ENCODE measurements around the gene MYO9B.
A peak's percentile ranks its signal among the peaks of the same experiment; 100 is the strongest.

Gene MYO9B

DNA sequence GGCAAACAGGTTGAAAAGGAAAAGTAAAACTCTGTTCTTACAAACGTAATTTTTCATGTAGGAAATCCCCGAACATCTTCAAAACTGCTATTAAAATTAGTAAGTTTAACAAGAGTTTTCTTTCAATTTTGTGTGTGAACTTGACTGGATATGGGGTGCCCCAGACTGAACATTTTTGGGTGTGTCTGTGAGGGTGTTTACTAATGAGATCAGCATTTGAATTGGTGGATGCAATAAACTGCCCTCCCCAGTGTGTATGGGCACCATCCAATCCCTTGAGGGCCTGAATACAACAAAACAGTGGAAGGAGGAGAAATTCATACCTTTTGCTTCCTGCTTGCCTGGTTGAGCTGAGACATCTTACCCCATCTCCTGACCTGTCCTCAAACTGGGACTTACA lies 12.1 kb upstream of the MYO9B start:
- DNase-seq = no peak

GRCh38 chr19:17069193-17069592 lies 6.4 kb upstream of the MYO9B start:
- DNase-seq = no peak

DNA sequence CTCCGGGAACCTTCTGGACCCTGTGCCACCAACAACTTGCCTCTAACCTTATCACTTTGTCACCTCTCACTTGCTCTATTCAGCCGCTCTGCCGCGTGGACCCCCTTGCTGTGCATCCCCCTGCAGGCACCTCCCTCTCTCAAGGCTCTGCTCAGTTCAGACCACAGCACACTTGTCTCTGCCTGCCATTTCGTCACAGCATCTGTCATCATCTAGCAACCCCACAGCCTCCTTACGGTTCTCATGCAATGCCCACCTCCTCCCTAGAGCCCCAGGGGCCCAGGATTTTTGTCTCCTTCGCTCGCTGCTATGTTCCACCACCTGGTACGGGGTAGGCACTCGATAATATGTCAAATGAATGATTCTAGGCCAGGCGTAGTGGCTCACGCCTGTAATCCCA lies 5.2 kb upstream of the MYO9B start:
- DNase-seq = no peak

- no peak for DNase-seq
Measured at GRCh38 chr19:17070912-17071311, 4.7 kb upstream of the MYO9B start.

GRCh38 chr19:17073869-17074633 lies 1.5 kb upstream of the MYO9B start:
- no peak for DNase-seq

DNA sequence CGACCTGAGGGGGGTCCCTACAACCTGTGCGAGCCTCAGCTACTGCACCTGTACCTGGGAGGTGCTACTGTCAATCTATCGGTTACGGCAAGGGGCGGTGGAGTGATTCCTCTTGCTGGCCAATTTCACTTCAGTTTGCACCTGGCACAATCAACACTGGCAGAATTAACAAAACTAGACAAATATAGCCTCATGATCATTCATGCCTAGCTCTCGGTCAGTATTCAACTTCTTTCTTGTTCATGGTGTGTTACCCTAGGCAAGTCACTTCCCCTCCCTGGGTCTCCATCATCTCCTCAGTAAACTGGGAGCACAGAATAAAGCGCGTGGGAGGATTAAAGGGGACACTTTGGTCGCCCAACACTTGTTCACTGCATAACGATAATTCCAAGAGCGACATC lies 943 bp upstream of the MYO9B start:
- no peak for DNase-seq

- peak; percentile 25 to 36 for DNase-seq
Measured at GRCh38 chr19:17075864-17076542, 426 bp downstream of the MYO9B start.

- DNase-seq = no peak
Measured at GRCh38 chr19:17076543-17076991, 990 bp downstream of the MYO9B start.

DNA sequence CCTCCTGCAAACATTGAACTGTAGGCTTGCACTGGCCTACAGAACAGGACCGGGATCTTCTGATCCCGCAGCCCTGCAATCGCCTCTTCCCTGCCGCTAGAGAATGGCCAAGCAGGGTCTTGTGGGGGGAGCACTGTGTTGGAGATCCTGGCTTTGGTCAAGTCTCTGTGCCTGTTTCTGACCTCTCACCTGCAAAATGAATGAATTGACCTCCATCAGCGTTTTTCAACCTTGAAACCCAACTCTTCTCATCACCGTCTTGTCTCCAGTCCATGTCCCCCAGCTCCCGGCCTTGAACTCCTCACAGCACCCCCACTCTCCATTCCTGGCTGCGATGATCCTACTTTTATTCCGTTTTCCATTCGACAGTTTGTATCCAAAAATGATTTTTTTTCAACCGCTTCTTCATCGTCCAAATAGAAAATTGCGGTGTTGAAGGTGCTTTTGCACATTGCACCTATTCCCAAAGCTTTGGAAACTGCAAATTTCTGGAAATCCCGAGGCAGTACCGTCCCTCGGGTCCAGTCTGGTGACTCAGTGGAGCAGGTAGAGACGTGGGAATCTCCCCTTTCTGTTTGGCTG lies 2.0 kb downstream of the MYO9B start:
- DNase-seq = no peak

DNA sequence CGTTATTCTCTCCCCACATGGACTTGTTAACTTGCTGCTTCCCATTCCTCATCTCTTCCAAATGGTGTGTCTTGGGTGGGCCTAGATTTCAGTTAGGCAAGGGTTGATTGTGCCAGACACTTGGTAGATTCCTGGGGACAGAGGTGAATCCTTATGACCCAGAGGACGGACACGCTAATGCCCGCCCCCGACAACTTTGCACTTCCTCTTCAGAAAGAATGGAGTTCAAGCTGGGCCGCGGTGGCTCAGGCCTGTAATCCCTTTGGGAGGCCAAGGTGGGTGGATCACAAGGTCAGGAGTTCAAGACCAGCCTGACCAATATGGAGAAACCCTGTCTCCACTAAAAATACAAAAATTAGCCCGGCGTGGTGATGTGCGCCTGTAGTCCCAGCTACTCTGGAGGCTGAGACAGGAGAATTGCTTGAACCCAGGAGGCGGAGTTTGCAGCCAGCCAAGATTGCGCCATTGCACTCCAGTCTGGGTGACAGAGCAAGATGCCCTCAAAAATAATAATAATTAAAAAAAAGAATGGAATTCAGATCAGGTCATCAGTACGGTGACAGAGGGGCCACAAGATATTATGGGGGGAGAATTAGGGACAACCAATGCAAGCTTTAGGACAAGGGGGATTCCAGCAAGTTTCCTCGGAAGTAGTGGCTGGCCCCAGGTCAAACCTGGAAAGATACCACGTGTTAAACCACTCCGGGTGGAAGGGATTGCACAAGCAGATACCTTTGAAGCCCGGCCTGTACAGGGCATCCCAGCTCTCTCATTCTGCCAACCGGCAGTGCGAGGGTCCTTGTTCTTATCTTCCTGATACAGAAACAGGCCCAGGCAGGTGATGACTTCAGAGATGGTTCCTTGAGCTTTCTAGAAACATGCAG lies 2.7 kb downstream of the MYO9B start:
- DNase-seq = no peak

DNA sequence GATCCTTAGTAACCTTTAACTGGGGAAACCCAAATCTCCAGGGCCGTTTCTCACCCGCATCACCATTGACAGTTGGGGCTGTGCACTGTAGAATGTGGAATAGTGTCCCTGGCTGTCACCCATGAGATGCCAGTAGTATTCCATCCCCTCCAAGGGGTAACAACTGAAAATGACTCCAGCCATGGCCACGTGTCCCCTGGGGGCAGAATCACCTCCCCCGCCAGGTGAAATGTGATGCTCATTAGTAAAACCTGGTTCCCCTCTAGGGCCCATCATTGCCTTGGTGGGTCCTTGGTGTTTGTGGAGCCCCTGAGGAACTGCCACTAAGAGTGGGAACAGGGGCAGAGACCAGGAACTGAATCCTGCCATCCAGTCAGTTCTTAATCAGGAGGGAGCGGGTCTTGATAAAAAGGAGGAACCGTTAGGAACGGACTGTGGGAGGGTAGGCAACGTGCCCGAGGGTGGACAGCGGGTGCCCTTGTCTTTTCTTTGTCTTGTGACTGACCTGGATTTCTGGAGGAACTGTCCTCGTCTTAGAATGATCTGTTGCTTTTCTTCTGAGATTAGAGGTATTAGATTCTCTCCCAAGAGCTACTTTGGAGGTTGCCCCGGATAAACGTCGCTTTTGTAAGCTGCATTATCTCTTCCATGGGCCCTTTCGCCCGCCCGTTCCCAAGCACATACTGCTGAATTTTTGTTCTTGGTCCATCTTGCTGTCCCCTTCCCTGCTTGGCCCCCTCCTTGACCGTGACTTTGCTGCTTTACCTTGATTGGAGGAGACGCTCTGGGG lies 3.5 kb downstream of the MYO9B start:
- no peak for DNase-seq

DNA sequence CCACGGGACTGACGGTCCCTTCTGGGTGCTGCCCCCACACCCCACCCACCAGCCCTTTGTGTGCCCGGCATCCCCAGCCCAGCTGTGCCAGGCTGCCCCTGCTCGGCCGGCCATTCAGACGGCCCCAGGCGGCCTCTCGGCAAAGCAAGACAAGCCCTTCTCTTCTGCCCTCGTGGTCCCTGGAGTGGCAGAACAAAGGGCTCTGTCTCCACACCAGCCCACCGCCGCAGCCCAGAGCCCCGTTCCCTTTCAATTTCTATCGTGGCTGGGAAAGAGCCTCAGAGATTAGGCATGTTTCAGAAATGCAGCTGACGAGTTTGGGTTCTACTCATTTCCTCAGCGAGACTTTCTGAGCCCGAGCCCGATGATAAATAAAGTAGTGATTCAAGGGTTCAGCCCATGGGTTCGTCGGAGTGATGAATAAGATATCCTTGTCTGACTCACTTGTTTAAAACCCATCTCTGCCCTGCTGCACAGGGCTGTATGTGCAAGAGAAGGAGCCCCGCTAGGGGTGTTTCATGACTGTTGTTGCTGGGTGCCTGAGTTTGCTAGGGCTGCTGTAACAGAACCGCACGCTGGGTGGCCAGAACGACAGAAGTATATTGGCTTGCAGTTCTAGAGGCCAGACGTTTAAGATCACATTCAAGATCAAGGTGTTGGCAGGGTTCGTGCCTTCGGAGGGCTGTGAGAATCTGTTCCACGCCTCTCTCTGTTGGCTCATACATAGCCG lies 4.3 kb downstream of the MYO9B start:
- peak; percentile 61 to 70 for DNase-seq

DNA sequence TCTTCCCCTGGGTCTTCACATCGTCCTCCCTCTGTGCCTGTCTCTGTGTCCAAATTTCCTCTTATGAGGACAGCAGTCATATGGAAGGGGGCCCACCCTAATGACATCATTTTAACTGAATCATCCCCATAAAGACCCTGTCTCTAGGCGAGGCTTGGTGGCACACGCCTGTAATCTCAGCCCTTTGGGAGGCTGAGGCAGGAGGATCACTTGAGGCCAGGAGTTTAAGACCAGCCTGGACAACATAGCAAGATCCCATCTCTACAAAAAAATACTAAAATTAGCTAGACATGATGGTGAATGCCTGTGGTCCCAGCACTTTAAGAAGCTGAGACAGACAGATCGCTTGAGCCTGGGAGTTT lies 4.8 kb downstream of the MYO9B start:
- DNase-seq = no peak

DNA sequence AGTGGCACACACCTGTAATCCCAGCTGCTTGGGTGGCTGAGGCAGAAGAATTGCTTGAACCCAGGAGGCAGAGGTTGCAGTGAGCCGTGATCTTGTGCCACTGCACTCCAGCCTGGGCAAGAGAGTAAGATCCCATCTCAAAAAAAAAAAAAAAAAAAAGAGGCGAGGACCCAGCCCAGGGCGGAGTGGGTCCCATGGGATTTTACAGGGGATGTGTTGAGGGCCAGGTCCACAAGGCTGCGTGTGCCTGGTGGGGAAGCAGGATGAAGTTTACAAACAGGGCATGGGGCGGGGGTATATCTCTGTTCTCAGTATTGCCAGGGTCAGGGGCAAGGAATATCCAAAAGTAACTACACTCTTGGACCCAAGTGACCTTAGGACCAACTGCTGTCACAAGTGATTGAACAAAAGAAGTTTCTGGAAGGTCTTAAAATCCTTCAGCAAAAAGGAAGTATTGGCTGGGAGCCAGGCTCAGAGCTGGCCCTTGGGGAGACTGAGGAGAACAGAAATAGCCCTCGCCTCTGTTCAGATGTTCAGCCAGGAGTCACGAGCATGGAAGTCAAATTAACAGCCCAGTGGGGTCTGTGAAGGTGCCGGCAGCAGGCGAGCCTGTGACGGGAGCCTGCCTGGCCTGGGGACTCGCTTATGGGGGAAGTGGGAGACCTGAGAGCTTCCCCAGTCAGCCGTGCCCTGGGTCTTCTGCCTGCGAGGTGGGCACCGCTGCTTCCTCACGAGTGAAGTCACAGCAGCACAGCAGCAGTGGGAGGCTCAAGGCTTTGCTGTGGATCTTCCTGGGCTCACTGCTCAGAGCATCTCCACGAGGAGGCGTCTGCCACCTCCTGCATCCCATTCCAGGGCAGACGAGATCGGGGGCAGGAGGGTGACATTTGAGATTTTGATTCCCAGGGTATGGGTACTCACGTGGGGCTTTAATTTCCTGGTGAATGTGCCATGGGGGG lies 6.4 kb downstream of the MYO9B start:
- no peak for DNase-seq

DNA sequence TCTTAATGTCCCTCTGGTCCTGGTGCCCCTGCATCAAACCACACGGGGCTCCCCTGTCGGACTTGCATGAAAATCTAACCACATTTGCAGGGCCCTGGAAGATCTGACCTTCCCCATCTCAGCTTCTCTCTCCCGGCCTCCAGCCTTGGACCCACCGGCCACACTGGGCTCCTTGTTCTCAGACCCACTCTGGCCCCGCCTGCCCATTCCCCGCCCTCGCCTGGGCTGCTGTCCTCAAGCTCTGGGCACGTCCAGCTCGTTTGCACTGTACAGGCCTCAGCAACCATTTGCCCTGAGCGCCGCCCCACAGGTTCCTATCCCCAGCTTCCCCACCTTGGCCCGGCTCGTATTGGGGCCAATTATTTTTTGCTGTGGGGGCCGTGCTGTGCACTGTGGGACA lies 10.5 kb downstream of the MYO9B start:
- no peak for DNase-seq

DNA sequence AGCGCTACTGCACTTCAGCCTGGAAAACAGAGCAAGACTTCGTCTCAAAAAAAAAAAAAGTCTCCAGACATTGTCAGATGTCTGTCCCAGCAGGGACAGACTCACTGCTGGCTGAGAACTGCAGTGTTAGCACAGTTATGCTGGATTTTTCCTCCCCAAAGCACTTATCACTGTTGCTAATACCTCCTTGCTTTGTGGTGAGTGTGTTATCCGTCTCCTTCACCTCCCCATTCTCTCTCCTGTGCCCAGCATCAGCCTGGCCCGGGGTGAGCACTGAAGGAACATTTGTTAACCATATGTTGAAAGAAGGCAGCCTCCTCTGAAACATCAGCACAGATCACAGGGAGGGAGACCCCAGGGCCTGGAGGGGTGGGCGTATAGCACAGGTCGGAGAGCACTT lies 11.3 kb downstream of the MYO9B start:
- no peak for DNase-seq

DNA sequence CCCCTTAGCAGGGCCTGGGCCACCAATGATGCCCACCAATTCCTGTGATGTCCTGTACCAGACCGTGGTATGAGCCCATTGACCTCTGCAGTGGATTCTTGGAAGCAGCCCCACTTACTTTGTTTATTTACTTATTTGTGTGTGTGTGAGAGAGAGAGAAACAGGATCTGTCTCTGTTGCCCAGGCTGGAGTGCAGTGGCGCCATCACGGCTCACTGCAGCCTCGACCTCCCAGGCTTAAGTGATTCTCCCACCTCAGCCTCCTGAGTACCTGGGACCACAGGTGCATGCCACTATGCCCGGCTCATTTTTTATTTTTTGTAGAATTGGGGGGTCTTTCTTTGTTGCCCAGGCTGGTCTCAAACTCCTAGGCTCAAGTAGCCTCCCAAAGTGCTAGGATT lies 13.0 kb downstream of the MYO9B start:
- no peak for DNase-seq

GRCh38 chr19:17090583-17090982 lies 15.0 kb downstream of the MYO9B start:
- DNase-seq = peak; percentile 30 to 38

- no peak for DNase-seq
Measured at GRCh38 chr19:17091758-17092333, 16.3 kb downstream of the MYO9B start.

- DNase-seq = no peak
Measured at GRCh38 chr19:17092696-17093095, 17.1 kb downstream of the MYO9B start.

All from activated CD4-positive, alpha-beta T cell treated with anti-CD3 and anti-CD28 coated beads, Interleukin-2, amount 50 U/mL, for 4 hours (primary cell).